Testis (tissue), 3 donors: ENCODE measurements around the gene ADORA1. TPM values are rescaled to one million over a fixed set of nuclear protein-coding genes. Genes with fewer than 3 reads are reported as not detected.

ENCODE experiments used
- DNase-seq: peaks from one replicate; pipeline ENCODE4 v3.0.0-alpha.2; 2019
- H3K27ac ChIP-seq, 2 donors: fragments of 200-600 bp; sonication (generic); one replicate each; pipeline ENCODE4 v1.5.1; 2019
- H3K27me3 ChIP-seq: fragments of 200-600 bp; sonication (generic); one replicate; pipeline ENCODE4 v1.5.1; 2019
- H3K36me3 ChIP-seq: fragments of 200-600 bp; sonication (generic); one replicate; pipeline ENCODE4 v1.5.1; 2017; ENCODE audit warnings: low read depth; ENCODE audit errors: missing control alignments
- H3K4me1 ChIP-seq: fragments of 200-600 bp; sonication (generic); one replicate; pipeline ENCODE4 v1.5.1; 2019
- H3K4me3 ChIP-seq, 2 donors: fragments of 200-600 bp; sonication (generic); one replicate each; pipeline ENCODE4 v1.5.1; 2017 to 2019
- H3K9me3 ChIP-seq: fragments of 200-600 bp; sonication (generic); one replicate; pipeline ENCODE4 v1.5.1; 2017
- CTCF ChIP-seq, 3 experiments: fragments of 450-650 bp in 2 of 3; fragments of 200-600 bp in 1 of 3; sonication (generic) in 1 of 3; IDR thresholded peaks; one replicate each; pipeline ENCODE4 v1.5.1; 2016 to 2019; ENCODE audit warnings: antibody characterized with exemption in 3 of 3, mild to moderate bottlenecking in 2 of 3, moderate library complexity in 1 of 3
- POLR2A ChIP-seq: fragments of 450-650 bp; IDR thresholded peaks from one replicate; pipeline ENCODE4 v1.6.1; 2017; ENCODE audit warnings: antibody characterized with exemption, mild to moderate bottlenecking, moderate library complexity
- whole genome bisulfite sequencing, 2 donors: methylation state at CpG; one replicate each; pipeline ENCODE4 v1.1.5; 2018; 5-methylcytosine and 5-hydroxymethylcytosine counted together
- intact Hi-C: fragments of 100-400 bp; cut with DNase I; formaldehyde crosslinking; loops from one replicate; pipeline ENCODE4 v1.15.1; 2023; ENCODE audit warnings: low total_unique reads
- polyA plus RNA-seq: library from polyadenylated mRNA; stranded (reverse); fragments of 350-450 nt; fragmentation: Illumina TruSeq; extraction: RNeasy Lipid Tissue Mini Kit (QIAGEN cat#74804); gene quantifications from one replicate; pipeline ENCODE4 v1.2.3, GENCODE V29; 2014; ENCODE audit warnings: low read depth, low replicate concordance; ENCODE audit not compliant: insufficient read depth
- total RNA-seq, 2 donors: library from RNA; depleted of rRNA; stranded (reverse); fragments of >200 nt; gene quantifications; one replicate each; pipeline ENCODE4 v1.2.3, GENCODE V29; 2016

The ADORA1 gene
- total and polyA plus RNA-seq, 3 donors from 2014 or later = 43.2 to 68.6 (median 61.9) TPM

- H3K4me1 ChIP-seq = peaks cover 11% of the 10 kb centered on the region
- 91 to 95% methylated on average over 5 of the region's 5 CpGs for WGBS, 2 donors
These were observed 40.3 kb downstream of the ADORA1 start for GRCh38 chr1:203167913-203168200.

GRCh38 chr1:203168256-203168786, 40.8 kb downstream of the ADORA1 start:
- intact Hi-C loops = no loop called here
- 90 to 97% methylated on average over 11 to 12 of the region's 12 CpGs for WGBS, 2 donors
- no peaks in the 10 kb centered on the region for H3K27me3 ChIP-seq
- H3K36me3 ChIP-seq = no peaks in the 10 kb centered on the region
- peaks cover 15% of the 10 kb centered on the region for H3K4me1 ChIP-seq
- H3K9me3 ChIP-seq = no peaks in the 10 kb centered on the region
- no peak overlapping the region for H3K27ac ChIP-seq
- no peak for DNase-seq
- TF ChIP-seq POLR2A (no peak), CTCF (IDR thresholded peaks at IDR 0.05) (no peak)
- no peak overlapping the region for H3K4me3 ChIP-seq

More at GRCh38 chr1:203167913-203168200, 40.3 kb downstream of the ADORA1 start:
- intact Hi-C loops = no loop called here
- Histone ChIP-seq H3K27ac (no peak overlapping the region), H3K27me3 (no peaks in the 10 kb centered on the region), H3K4me3 (no peak overlapping the region), H3K9me3 (no peaks in the 10 kb centered on the region), H3K36me3 (no peaks in the 10 kb centered on the region)
- no peak for DNase-seq
- no peak for TF ChIP-seq POLR2A

- TF ChIP-seq POLR2A (no peak), CTCF (IDR thresholded peaks at IDR 0.05) (no peak)
- no peak overlapping the region for H3K4me3 ChIP-seq
- H3K4me1 ChIP-seq = peaks cover 13% of the 10 kb centered on the region
- DNase-seq = no peak
- H3K27ac ChIP-seq = no peak overlapping the region
- H3K36me3 ChIP-seq = no peaks in the 10 kb centered on the region
- intact Hi-C loops = no loop called here
- H3K27me3 ChIP-seq = no peaks in the 10 kb centered on the region
- no peaks in the 10 kb centered on the region for H3K9me3 ChIP-seq
- 96% methylated on average over 4 to 9 of the region's 9 CpGs for WGBS, 2 donors
These were observed 41.5 kb downstream of the ADORA1 start for GRCh38 chr1:203168991-203169390.

DNA sequence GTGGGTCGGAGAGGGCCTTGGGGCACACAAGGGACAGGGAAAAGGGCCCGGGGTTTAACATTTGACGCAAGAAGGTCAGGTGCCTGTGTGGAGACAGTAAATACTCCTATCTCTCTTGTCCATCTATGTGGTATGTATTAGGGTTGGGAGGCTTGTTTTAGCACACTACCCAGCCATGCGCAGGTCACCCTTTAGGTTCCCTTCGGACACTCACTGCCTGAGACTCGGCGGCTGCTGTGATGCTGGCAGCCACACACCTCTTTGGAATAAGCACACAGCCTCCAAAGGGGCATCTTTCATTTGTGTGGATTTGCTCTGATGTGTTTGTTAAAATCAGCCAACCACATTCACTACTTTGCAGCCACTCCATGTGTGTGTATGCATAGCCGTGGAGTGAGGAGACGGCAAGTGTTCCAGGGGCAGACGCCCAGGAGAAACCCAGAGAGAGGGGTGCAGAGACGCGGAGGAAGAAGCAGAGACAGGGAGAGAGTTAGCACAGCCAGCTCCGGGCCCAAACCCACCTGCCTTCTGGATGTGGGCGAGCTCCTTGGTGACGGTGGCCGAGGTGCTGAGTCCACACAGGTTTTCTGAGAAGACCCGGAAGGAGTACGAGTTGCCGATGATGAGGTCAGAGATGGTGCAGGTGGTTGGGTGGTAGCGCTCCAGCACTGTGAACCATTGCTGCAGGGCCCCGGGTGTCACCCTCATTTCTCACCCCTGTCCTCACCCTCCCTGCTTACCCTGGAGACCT, 42.4 kb downstream of the ADORA1 start:
- TF ChIP-seq POLR2A (no peak), CTCF (IDR thresholded peaks at IDR 0.05) (no peak)
- WGBS, 2 donors = 90 to 92% methylated on average over 16 to 21 of the region's 21 CpGs
- no peaks in the 10 kb centered on the region for H3K27me3 ChIP-seq
- H3K9me3 ChIP-seq = no peaks in the 10 kb centered on the region
- H3K36me3 ChIP-seq = no peaks in the 10 kb centered on the region
- intact Hi-C loops = no loop called here
- no peak overlapping the region for H3K4me3 ChIP-seq
- H3K27ac ChIP-seq = no peak overlapping the region
- DNase-seq = no peak
- peaks cover 13% of the 10 kb centered on the region for H3K4me1 ChIP-seq

DNA sequence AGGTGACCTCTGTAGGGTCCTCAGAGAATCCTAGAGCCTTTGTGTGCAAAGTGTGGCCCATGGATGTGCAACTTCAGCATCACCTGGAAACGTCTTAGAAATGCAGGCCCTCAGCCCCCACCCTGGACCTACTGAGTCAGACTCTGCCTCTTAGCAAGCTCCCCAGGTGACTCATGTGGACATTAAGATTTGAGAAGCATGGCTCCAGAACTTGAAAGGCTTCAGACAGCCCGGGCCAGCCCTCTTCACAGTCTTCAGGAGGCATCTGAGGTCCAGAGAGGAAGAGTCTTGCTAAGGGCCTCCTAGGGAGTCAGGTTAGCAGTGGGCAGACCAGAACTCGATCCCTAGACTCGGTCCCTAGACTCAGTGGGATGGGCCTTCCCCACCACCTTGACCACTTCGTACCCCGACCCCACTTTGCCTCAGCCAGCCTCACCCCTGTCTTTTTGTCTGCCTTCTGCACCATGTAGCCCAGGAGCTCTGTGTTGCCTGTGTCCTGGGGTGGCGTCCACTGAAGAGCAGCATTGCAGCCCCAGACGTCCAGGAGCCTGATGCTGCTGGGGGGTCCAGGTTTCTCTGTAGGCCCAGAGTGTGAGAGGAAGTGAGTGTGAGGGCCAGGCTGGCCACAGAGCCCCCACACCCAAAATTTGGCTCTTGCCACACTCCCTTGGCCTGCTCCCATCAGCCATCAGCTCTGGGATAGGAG, 43.3 kb downstream of the ADORA1 start:
- intact Hi-C loops = no loop called here
- H3K27me3 ChIP-seq = no peaks in the 10 kb centered on the region
- H3K27ac ChIP-seq = no peak overlapping the region
- 90 to 91% methylated on average over 5 to 8 of the region's 8 CpGs for WGBS, 2 donors
- no peak for DNase-seq
- no peak overlapping the region for H3K4me3 ChIP-seq
- H3K4me1 ChIP-seq = peaks cover 19% of the 10 kb centered on the region
- H3K36me3 ChIP-seq = no peaks in the 10 kb centered on the region
- TF ChIP-seq CTCF (IDR thresholded peaks at IDR 0.05) (no peak), POLR2A (no peak)
- no peaks in the 10 kb centered on the region for H3K9me3 ChIP-seq
